ENCODE results near the gene ERICH6B. TPM values are rescaled to one million over a fixed set of nuclear protein-coding genes. Genes with fewer than 3 reads are reported as not detected.

ERICH6B gene
- total and polyA plus RNA-seq, 12 donors = not detected

- DNase-seq (no peak), ATAC-seq (no peak)
- no peaks in the 10 kb centered on the region for H3K4me1 ChIP-seq
- WGBS, 2 donors = 68% methylated on average over 2 of the region's 2 CpGs
- TF ChIP-seq CTCF (IDR thresholded peaks at IDR 0.05) = no peak
- no peak overlapping the region for H3K4me3 ChIP-seq
- H3K27ac ChIP-seq = no peak overlapping the region
- H3K36me3 ChIP-seq = no peaks in the 10 kb centered on the region
- H3K9me3 ChIP-seq = no peaks in the 10 kb centered on the region
- peaks cover 0 to 24% (median 7%) of the 10 kb centered on the region in 7 donors for H3K27me3 ChIP-seq
- intact Hi-C loops (cut with DNase I) = no loop called here
Observed at GRCh38 chr13:45596800-45597475, 18.6 kb downstream of the ERICH6B start.

DNA sequence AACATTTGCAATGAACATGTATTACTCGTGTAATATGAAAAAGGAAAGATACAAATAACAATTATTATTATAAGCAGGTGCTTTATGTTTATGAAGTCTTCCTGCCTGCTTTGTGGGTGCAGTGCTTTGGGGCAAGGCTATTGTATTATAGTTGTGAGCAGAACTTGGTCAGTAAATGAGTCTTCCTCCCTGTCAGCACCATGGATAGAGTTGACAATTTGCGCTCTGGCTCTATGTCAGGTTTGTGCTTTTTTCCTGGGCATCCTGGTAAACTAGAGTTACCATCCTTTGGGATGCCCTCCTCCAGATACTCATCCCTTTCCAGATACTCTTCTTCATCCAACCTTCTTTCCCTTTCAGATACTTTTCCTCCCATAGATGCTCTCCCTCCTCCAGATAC is 19.6 kb downstream of the ERICH6B start:
- no peaks in the 10 kb centered on the region for H3K36me3 ChIP-seq
- no peak overlapping the region for H3K4me3 ChIP-seq
- H3K27ac ChIP-seq = no peak overlapping the region
- H3K9me3 ChIP-seq = peaks cover 0 to 6% (median 0%) of the 10 kb centered on the region in 11 donors
- WGBS, 2 donors = 47 to 59% methylated on average over 2 of the region's 2 CpGs
- intact Hi-C loops (cut with DNase I) = no loop called here
- H3K4me1 ChIP-seq = no peaks in the 10 kb centered on the region
- DNase-seq = no peak
- no peak for ATAC-seq
- no peak for TF ChIP-seq CTCF (IDR thresholded peaks at IDR 0.05)
- H3K27me3 ChIP-seq = peaks cover 0 to 24% (median 7%) of the 10 kb centered on the region in 7 donors

- DNase-seq (no peak), ATAC-seq (no peak)
- Histone ChIP-seq H3K36me3 (no peaks in the 10 kb centered on the region), H3K4me3 (no peak overlapping the region), H3K4me1 (no peaks in the 10 kb centered on the region), H3K9me3 (peaks cover 0 to 8% (median 0%) of the 10 kb centered on the region in 11 donors), H3K27ac (no peak overlapping the region), H3K27me3 (peaks cover 0 to 24% (median 7%) of the 10 kb centered on the region in 7 donors)
- WGBS, 2 donors = 50% methylated on average over 3 of the region's 3 CpGs
- TF ChIP-seq CTCF (IDR thresholded peaks at IDR 0.05) = no peak
- intact Hi-C loops (cut with DNase I) = no loop called here
Observed at GRCh38 chr13:45594764-45595163, 20.8 kb downstream of the ERICH6B start.

- Histone ChIP-seq H3K27ac (no peak overlapping the region), H3K4me3 (no peak overlapping the region), H3K27me3 (peaks cover 0 to 23% (median 7%) of the 10 kb centered on the region in 7 donors), H3K9me3 (peaks cover 0 to 8% (median 0%) of the 10 kb centered on the region in 11 donors), H3K36me3 (no peaks in the 10 kb centered on the region), H3K4me1 (no peaks in the 10 kb centered on the region)
- WGBS, 2 donors = 78 to 81% methylated on average over 2 of the region's 2 CpGs
- no peak for TF ChIP-seq CTCF (IDR thresholded peaks at IDR 0.05)
- ATAC-seq (no peak), DNase-seq (no peak)
- intact Hi-C loops (cut with DNase I) = no loop called here
Observed at GRCh38 chr13:45594227-45594626, 21.3 kb downstream of the ERICH6B start.

All from heart right ventricle (tissue), 16 donors.